ENCODE results near the gene PPFIBP2.

PPFIBP2 gene

DNA sequence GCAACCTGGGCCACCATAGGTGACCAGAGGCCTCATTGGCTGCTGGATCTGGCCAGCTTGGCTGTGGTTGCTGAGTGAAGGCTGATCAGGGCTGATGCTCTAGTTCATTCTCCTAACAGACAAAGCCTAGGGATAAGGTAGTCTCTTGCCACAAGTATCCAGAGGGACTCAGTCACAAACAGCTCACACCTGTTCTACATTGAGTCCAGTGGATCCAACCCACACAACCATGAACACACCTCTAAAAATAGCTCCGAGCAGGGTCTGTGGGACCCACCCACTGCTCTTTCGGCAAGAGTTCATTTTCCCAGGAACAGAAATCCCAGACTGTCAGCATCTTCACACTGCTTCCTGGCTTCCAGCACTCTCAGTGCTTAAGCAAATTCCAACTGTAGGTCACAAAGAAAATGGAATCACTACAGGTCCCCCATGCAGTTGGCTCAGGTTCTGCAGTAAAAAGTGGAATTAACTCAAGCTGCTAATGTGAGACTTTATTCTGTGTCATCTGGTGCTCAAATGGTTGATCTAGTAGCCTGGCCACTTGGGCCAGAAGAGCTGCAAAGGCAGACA, 67.3 kb downstream of the PPFIBP2 start:
- DNase-seq: no peak

DNA sequence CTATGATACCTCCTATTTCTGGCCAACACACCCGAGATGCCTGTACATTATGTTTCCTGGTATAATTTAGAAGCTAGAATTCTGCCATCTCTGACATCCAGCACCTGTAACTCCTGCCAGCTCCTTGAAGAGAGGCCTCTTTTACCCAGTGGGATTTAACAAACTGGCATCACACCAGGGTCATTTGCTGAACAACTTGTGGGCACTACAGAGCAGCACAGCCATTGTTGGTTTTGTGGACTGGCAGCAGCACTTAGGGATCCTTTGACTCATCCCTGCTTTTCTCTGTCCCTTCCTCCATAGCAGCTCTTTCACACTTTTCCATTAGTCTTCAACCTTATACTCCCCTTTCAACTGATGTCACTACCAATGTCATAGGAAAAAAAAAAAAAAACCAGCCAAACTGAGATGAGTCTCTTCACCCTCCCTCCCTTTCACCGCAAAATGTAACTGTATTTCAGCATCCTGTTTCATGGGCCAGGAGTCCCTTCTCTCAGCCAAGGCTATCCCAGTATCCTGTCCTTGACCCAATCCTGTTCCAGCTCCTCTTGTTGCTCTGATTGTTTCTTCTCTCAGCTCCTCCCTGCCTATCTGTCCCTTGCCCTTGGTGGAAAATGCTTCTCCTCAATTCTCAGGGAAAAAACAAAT, 68.7 kb downstream of the PPFIBP2 start:
- DNase-seq: no peak

DNA sequence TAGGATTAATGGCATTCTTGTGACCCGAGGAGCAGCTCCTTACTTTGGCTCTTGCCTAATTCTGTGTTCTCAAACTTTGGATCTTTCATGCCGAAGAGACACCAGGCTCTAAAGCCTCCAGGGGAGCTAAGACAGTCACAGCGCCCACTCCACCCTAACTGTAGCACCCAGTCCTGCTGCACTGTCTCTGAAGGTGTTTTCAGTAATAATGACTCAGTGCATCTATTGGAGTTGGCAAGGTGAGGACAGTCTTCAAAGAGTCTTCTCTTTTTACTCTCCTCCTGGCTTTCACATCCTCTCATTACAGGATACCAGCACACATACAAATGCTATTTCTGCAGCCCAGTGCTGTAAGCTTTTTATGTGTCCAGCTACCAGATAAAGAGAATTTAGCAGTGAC, 69.4 kb downstream of the PPFIBP2 start:
- no peak for DNase-seq

DNA sequence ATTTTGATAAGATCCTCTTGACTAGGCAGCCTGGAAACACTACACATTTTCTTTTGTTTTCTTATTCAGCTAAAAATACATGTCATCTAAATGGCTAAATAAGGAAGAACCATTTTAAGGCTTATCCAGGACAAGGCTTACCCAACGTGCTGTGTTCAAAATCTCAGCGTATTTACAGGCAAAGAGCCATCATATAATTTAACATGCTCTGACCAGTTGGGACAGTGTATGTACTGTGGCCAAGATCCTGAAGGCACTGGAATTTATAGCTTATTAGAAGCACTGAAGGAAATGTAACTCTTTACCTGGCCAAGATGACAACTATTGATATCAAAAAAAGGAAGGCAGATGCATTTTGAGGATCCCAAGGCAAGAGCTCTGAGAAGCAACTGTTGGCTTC, 71.1 kb downstream of the PPFIBP2 start:
- DNase-seq: no peak

DNA sequence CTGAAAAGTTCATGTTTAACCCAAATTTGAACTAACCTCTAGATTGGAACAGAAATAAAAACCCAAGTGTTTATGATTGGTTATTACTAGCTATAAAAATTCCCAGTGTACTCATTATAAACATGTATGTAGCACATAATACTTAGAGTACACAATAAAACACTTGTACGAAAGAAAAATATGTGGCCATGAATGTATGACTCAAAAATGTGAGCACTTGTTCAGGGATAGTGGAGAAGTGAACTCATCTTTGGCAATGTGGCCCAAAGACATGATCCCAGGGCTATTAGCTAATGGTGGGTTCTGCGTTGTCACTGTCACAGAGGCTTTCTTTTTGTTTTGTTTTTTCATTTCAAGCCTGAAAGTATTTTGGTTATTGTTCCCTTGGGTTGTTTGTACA, 72.0 kb downstream of the PPFIBP2 start:
- DNase-seq: no peak

DNA sequence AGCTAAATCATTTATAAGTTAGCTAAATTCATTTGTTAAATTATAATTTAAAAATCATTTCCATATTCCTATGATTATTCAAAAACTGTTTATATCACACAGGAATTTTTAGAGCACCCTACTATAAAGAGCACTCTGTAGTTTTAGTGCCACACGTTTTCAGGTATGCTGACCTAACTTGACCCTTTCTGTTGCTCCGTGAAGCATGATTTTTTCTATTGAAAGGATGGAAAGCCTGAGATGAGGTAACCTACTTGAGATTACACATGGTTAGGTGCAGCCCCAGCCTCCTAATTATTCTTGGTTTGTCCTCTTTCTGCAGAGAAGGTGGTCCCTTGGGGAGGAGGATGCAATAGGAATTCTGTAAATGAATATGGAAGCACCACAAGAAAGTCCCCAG, 72.6 kb downstream of the PPFIBP2 start:
- DNase-seq: no peak

DNA sequence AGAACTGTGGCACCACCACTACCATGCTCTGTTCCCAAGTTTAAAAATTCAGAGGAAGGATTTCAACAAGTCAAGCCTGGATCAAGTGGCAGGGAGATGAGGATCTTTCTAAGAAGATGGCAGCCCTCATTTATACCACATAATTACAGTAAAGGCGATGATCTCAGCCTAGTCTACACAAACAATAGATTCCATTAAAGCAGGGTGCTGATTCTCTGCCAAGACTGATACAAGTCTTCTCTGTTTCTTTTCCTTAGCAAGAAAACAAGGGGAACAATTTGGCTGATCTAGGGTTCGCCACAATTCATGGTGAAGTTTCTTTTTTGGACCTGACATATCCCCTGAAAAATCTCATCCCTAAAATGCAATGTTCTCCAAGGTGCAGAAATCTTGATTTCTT, 73.9 kb downstream of the PPFIBP2 start:
- DNase-seq: no peak

DNA sequence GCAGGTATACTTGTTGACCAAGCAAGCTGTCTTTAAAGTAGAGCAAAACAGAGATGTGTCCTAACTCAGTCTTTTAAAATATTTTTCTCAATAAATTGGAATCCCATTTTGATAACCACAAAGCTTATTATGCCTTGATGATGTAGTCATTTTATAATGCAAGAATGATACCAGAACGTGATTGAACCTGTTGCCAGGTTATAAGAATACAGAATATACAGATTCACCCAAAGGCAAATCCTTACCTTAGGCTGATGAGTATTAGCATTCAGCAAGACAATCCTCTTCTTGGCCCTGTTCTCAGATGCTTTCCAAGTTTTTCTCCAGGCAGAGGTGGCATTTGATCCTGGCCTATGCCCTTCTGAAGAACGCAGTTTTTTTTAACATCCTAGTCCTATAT, 76.1 kb downstream of the PPFIBP2 start:
- DNase-seq: no peak

DNA sequence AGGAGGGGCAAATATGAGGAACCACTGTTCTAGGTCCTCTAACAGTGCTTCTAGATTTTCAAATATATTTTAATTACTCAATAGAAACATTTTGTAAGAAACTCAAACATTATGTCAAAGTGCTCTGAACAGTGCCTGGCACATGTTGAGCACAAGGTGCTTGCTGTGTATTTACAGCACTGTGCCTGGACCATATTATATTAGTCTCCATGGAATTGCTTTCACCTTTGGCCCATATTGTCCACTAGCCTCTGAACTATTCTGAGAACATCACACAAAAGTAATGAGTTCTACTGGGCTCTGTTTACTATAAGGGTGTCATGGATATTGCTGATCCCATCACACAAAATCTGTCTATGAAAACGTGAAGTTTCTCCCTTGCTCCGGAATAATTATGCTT, 76.7 kb downstream of the PPFIBP2 start:
- DNase-seq: no peak

DNA sequence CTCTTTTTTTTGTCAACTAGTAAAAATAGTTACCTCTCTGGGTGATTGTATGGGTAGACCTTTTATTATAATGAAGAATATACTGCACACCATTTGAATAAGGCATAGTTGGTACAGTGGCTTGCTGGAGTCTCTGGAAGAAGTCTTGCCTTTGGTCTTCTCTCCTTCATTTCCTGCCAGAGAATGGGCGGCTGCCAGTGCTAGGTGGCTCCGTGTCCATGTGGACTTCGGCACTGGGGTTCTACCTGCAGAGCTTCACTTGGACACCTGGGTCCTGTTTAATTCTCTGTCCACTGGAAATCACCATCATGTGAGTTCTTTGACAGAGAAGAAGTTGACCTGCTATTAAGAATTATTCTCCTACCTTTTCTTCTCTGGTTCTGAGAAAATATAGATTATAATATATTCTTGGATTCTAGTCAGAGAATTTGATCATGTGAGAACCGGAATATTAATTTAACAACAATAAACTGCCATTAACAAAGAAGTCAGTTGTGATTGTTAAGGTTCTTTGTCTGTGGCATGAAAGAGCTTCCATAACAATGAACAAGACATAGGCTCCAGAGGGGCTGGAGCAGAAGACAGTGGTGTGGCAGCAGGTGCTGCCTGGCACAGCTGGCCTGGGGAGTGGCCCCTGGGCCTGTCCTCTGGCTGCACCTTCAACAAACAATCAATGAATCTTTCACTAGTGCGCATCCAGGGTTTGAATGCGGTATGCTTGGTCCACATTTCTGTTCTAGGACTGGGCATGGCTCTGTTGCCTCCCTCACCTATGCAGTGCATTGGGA, 77.5 kb downstream of the PPFIBP2 start:
- DNase-seq: no peak

DNA sequence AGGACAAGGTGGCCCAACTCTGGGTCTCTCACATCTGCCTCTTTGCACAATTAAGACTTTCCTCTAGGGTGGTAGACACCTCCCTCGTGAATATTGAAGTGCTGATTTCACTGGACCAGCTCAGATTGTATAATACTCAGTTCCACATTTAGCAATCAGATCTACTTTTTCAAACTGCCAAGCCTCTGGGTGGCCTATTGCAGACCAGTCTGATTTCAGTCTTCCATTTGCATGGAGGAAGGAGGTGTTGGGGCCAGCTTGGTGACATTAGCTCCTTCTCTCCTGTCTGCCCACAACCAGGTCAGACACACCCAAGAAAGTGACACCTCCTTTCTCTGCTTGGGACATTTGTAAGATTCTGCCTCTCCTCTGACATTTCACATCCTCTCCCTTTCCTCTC, 78.2 kb downstream of the PPFIBP2 start:
- no peak for DNase-seq

DNA sequence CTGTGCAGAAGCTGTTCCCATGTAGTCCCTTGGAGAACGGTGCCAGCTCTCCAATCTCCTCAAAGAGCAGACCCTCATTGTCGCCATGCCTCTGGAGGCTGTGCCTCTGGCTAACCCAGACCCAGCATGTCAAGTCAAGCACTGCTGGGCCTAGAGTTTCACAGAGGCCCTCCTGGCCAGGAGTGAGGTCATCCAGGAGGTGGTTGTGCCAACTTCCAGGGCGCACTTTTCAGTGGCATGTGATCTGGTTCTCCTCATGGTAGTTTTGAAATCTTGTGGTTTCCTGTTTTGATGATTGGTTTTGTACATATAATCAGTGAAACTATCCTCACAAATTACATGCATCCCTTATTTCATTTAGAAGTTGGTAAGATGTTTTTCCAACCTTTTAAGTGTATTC, 78.9 kb downstream of the PPFIBP2 start:
- DNase-seq: no peak

DNA sequence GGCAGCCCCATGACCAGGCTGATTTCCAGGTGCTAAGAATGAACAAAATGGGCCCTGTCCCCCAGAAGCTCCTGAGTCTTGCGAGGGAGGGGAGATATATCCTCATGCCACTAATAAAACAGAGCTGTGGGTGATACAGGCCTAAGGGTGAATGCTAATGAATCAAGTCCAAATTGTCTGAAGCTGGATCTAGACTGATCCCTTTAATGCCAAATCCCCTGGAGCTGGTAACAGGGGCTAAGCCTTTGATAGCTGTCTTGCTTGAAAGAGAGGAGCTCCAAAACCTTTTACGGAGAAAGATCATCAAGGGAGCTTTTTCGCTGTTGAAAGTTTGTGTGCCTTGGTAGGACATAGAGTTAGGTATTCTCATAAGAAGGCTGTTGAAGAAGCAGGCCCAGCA, 79.7 kb downstream of the PPFIBP2 start:
- no peak for DNase-seq

DNA sequence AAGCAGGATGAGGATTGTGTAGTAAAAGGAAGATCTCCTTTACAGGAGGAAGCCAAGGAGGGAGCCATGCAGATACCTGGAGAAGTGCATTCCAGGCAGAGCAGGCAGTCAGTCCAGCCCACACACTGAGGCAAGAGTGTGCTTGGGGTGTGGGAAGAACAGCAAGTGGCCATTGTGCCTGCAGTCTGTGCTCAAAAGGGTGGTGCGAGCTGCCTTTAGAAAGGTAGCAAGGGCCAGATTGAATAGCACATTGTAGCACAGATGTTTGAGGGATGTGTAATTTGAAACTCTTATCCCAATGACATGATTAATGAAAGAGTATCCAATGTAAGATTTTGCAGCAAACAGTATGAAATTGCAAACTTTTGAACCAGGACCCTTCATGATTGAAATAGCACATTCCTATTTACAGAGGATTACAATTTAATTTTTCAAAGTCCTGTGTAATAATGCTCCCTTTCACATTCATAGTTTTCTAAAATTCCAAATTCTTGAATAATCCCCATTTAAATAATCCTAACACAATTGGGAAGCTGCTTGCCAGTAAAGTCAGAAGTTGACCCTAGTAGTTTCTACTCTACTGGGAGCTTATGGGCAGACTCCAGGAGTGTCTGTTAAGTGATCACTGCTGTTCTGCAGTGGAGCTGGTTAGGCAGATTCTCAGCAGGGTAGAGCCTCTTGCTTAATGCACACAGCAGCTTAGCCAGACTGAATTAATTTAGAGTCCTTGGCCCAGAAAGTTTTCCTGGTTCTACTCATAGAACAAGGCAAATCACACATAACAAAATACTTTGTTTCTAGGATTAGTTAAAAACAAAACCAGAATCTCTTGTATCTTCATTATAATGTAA, 81.4 kb downstream of the PPFIBP2 start:
- DNase-seq: peak; percentile 39

DNA sequence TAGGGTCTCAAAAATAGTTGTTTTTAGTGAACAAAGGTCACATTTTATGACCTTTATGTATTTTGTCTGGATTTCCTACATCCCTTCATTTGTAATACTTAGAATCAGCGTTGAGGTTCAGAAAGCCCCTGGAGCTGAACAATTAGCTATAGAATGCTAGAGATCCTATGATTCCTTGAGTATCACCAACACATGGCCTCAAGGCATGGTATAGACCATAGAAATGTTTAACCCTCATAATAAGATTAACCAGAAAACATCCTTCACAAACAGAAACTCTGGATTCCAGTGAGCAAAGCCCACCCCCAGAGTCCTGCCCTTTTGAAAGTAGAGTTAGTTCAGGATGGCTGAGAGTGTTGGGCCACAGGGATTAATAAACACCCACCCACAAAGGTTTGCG, 82.2 kb downstream of the PPFIBP2 start:
- DNase-seq: no peak

DNA sequence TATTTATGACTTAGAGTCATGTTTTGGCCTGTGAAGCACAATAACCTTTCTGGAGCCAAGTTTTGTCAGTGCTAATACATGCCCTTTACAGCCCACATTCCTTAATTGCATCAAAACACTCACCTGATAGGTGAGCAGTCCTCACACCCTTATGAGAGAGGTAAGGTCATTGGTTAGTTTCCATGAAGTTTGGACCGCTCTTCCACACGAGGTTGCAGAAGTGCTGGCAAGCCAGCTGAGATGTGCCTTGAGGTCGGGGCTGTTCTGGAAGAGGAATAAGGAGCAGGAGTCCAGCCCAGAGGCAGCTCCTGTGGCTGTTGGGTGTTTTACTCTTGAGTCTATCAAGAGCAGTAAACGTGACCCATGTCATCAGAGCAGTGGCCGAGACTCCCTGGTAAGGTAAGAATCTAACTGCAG, 83.2 kb downstream of the PPFIBP2 start:
- DNase-seq: no peak

DNA sequence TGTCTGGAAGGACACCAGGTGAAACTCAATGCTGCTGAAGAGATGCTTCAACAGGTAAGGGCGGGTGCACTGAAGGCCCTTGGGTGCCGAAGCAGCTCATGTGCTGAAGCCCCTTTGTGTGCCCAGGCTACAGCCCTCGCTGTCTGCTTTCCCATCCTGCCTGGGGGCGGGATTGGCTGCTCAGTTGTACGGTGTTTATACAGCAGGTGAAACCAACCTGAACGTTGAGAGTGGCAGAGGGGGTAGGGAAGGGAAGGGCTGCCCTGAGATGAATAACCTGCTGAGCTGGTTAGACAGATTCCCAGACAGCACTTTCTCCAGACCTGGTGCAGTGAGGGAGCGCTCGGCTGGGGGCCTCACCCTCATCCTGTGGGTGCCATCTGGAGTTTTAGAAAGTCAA, 83.8 kb downstream of the PPFIBP2 start:
- peak; percentile 38 for DNase-seq

DNA sequence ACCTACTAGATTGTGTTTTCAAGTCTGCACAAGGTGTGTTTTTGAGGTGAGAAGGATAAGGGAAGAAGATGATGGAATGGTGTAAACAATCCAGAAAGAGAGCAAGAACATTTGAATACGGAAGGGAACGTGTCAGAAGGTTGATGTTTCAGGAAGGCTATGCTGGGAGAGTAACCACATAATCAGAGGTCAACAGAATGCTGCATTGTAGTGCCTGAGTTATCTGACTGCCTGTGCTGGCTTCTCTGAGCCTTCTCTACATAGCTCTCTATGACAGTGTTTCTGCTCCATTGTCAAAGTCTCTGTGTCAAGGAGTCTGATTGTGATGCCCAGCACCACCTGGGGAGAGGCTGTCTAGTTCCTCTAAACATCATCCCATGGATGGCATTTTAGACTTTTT, 85.4 kb downstream of the PPFIBP2 start:
- no peak for DNase-seq

DNA sequence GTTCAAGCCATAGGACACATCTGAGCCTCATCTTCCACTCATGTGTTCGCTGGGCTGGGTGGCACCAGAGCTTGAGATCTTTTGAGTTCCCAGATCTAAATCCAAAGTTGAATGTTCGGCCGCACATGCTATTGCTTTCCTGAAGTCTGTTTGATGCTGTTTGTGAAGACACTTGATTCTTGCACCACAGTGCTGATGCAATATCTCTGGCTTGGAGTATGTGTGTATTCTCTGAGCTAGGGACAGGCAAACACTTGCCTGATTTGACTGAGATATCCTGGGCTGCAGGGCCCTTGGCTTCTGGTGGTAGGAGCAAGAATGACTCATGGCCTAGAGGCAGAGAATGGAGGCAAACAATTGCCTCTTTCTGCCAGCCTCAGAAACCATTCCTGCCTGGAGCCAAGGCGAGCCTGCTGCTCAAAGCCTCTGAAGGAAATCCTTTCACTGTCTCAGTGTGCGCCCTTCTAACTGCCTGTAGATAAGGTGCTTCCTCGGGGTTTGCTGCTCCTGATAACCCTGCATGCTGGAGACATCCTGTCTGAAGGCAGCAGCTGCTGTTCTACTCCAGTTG, 86.5 kb downstream of the PPFIBP2 start:
- no peak for DNase-seq

DNA sequence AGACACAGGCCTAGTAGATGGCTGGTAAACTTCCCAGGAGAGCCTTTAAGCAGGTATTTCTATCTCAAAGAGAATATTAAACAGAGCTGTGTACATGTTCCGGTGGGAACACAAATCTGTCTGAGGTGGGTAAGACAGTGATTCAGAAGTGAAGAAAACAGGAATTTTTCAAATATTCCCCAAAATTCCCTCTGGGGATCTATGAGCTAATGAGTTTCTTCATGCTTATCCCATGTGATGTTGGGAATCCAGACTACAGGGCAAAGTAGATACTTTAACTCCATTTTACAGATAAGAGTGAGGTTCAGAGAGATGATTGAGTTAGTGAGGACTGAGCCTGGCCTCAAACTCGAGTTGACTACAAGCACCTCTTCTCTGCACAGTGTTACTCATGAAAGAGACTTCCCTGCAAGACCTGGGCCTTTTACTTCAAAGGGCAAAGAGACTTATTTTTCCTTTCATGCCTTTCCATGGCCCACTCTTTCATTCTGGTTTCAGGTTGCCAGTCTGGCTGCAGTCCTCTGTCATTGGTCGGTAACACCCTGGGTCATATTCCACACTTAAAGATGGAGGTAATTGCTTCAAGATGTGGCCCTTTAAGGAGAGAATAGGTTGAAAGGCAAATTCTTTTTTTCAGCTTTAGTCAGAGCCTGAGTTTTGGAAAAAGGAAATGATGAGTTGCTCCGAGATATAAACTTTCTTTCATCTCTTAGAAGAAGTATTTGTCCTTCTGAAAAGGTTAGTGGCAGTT, 89.4 kb downstream of the PPFIBP2 start:
- DNase-seq: no peak

DNA sequence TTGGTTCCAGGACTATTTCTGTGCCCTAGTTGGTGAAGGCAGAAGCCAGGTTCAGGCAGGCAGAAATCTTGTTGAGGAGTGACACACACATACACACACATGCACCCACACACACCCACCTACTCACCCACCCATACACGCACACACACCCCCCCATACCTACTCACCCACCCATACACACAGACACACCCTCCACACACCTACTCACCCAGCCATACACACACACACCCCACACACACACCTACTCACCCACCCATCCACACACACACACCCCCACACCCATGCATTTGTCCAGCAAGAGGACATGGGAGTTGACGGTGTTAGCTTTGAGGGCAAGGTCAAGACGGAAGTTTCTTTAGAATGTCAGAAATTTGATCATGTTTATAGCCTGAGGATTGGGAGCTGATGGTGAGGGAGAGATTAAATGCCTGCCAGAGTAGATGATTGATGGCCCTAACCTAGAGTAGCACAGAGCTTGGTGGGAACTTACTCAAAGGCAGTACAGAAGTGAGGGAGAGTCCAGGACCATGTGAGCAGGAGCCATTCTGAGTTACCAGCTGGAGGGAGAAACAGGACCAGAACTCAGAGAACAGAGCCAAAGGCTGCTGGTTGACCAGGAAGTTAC, 90.6 kb downstream of the PPFIBP2 start:
- no peak for DNase-seq

Data from eye (tissue), 1 donor.